Measurements from ENCODE around the gene PGF. TPM values are rescaled to one million over a fixed set of nuclear protein-coding genes. Genes with fewer than 3 reads are reported as not detected.

Gene PGF
- polyA plus RNA-seq, 2 donors = 2.4 to 2.5 TPM

DNA sequence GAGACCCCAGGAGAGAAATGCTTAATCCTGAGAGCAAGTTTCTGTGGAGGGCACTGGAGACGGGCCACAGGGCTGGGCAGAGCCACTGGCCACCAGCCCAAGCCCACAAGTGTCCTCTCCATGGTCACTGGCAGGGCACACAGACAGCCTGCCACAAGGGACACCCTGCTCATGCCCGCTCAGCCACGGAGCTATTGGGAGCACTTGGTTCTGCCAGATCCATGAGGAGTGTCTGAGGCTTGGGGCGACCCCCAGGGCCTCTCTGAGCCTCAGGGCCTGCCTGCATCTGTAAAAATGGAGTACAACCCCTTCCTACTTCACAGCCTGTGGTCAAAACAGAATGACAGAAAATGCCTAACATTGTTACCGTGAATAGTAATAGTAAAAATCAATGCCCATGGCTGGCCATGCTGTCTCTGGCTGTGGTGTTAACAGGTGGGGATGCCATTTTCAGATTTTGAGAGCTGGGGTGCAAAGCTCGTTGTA lies 3.2 kb downstream of the PGF start:
- 84 to 87% methylated on average over 6 of the region's 6 CpGs for WGBS, 2 donors
- no peaks in the 10 kb centered on the region for H3K36me3 ChIP-seq (ENCODE audit: control insufficient read depth in 2 of 2, insufficient read depth in 2 of 2, low read length in 1 of 2)
- H3K4me1 ChIP-seq (ENCODE audit: control insufficient read depth in 2 of 2, insufficient read depth in 2 of 2, low read length in 1 of 2) = peaks cover 4 to 27% of the 10 kb centered on the region in 2 donors
- no peak overlapping the region for H3K27ac ChIP-seq (ENCODE audit: low read depth in 2 of 2, low read length in 1 of 2)
- no peaks in the 10 kb centered on the region for H3K9me3 ChIP-seq (ENCODE audit: control insufficient read depth in 2 of 2, insufficient read depth in 1 of 2, low read depth in 1 of 2, low read length in 1 of 2)
- H3K4me3 ChIP-seq (ENCODE audit: low read depth in 1 of 2, low read length in 2 of 2) = no peak overlapping the region
- no peaks in the 10 kb centered on the region for H3K27me3 ChIP-seq (ENCODE audit: control insufficient read depth in 1 of 2, insufficient read depth in 2 of 2, low read length in 2 of 2)

DNA sequence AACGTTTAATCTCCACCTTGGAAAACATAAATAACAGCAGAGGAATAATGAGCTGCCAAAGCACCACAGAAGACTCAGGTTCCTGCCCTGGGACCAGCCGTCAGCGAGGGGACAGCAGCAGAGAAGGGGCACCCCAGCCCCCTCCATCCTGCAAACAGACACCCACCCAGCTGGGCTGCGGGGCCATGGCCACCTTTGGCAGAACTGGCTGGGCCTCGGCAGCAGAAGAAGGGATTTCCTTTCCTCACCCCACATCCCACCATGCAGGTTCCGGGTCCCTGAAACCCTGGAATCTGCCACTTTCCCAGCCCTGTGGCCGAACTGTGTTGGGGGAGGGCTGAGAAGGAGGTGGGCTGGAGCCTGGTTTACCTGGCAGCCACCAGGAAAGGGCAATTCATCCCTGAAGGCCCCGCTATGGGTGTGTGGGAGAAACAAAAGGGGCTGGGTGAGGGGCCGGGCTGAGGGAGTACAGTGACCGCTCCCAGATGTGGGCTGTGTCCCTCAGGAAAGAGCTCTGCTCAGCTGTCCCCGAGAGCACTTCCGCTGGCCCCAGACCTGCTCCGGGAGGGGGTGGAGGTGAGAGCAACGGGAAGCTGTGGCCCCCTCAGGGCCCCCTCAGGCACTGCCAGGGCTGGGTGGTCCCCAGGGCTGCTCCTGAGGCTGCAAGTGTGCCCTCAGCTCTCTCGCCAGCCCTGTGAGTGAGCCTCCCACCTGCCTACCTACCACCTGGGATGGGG lies 3.8 kb downstream of the PGF start:
- no peaks in the 10 kb centered on the region for H3K9me3 ChIP-seq (ENCODE audit: control insufficient read depth in 2 of 2, insufficient read depth in 1 of 2, low read depth in 1 of 2, low read length in 1 of 2)
- H3K27ac ChIP-seq (ENCODE audit: low read depth in 2 of 2, low read length in 1 of 2) = no peak overlapping the region
- 77 to 82% methylated on average over 15 of the region's 15 CpGs for WGBS, 2 donors
- no peaks in the 10 kb centered on the region for H3K27me3 ChIP-seq (ENCODE audit: control insufficient read depth in 1 of 2, insufficient read depth in 2 of 2, low read length in 2 of 2)
- peaks cover 4 to 30% of the 10 kb centered on the region in 2 donors for H3K4me1 ChIP-seq (ENCODE audit: control insufficient read depth in 2 of 2, insufficient read depth in 2 of 2, low read length in 1 of 2)
- H3K4me3 ChIP-seq (ENCODE audit: low read depth in 1 of 2, low read length in 2 of 2) = no peak overlapping the region
- no peaks in the 10 kb centered on the region for H3K36me3 ChIP-seq (ENCODE audit: control insufficient read depth in 2 of 2, insufficient read depth in 2 of 2, low read length in 1 of 2)

DNA sequence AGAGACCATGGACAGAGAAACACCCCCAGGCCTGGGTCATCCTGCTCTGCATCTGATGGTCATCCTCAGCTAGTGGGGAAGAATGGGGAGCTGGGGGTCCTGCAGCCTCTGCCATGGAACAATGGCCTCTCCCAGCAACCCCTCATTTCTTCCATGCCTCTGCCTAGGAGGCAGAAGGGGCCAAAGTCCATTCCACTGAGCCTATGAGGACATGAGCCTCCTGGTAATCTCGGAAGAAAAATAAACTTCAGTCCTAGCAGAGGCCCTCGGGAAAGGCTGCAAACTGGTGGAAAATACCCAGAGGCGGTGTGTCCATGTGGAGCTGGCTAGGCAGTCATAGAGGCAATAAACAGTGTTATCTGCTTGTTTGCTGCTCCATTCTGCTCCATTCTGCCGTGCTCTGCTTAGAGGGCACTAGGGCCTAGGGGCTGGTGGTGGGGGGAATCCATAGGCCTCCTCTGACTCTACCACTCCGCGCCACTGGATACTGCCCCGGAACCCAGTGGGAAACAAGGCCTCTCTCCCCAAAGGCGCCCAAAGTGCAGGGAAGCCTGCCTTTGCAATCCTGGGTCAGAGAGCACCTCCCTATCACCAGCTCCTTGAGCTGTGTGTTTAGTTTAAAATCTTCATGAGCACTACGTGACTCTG lies 4.5 kb downstream of the PGF start:
- Histone ChIP-seq H3K9me3 (ENCODE audit: control insufficient read depth in 2 of 2, insufficient read depth in 1 of 2, low read depth in 1 of 2, low read length in 1 of 2) (no peaks in the 10 kb centered on the region), H3K36me3 (ENCODE audit: control insufficient read depth in 2 of 2, insufficient read depth in 2 of 2, low read length in 1 of 2) (no peaks in the 10 kb centered on the region), H3K27me3 (ENCODE audit: control insufficient read depth in 1 of 2, insufficient read depth in 2 of 2, low read length in 2 of 2) (no peaks in the 10 kb centered on the region), H3K4me3 (ENCODE audit: low read depth in 1 of 2, low read length in 2 of 2) (no peak overlapping the region), H3K27ac (ENCODE audit: low read depth in 2 of 2, low read length in 1 of 2) (no peak overlapping the region), H3K4me1 (ENCODE audit: control insufficient read depth in 2 of 2, insufficient read depth in 2 of 2, low read length in 1 of 2) (peaks cover 4 to 30% of the 10 kb centered on the region in 2 donors)
- WGBS, 2 donors = 70 to 86% methylated on average over 9 of the region's 9 CpGs

DNA sequence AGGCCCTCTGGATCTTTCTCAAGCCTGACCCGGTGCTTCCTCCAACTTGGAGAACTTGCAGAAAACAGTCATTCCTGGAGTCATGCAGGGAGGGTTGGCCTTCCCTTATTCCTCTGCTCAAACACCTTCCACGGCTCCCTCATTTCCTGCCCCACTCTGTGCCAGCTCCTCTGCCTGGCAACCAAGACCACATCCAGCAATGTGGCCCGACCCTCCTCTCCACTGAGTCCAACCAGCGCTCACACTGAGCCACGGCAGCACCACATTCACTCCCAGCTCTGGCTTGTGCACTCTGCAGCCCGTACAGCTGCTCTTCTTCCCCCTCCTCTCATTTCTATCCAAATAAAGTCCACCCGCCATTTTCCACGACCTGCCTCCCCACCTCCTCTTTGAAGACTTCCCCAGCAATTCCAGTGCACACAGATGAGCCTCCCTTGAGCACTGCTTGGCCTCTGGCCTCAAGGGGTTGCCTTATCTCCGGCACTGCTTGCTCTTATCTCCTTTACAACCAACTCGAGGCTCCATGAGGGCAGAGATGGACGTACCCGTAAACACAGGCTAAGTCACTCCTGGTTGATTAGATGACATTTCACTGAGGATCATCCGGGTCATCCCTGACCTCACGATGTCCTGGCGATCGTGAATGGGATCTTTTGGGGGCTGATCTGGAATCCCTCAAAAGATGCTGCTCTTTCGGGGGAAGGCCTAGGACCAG lies 5.4 kb downstream of the PGF start:
- Histone ChIP-seq H3K4me1 (ENCODE audit: control insufficient read depth in 2 of 2, insufficient read depth in 2 of 2, low read length in 1 of 2) (peaks cover 4 to 25% of the 10 kb centered on the region in 2 donors), H3K27me3 (ENCODE audit: control insufficient read depth in 1 of 2, insufficient read depth in 2 of 2, low read length in 2 of 2) (no peaks in the 10 kb centered on the region), H3K9me3 (ENCODE audit: control insufficient read depth in 2 of 2, insufficient read depth in 1 of 2, low read depth in 1 of 2, low read length in 1 of 2) (no peaks in the 10 kb centered on the region), H3K27ac (ENCODE audit: low read depth in 2 of 2, low read length in 1 of 2) (no peak overlapping the region), H3K4me3 (ENCODE audit: low read depth in 1 of 2, low read length in 2 of 2) (no peak overlapping the region), H3K36me3 (ENCODE audit: control insufficient read depth in 2 of 2, insufficient read depth in 2 of 2, low read length in 1 of 2) (no peaks in the 10 kb centered on the region)
- 83 to 86% methylated on average over 17 of the region's 17 CpGs for WGBS, 2 donors

DNA sequence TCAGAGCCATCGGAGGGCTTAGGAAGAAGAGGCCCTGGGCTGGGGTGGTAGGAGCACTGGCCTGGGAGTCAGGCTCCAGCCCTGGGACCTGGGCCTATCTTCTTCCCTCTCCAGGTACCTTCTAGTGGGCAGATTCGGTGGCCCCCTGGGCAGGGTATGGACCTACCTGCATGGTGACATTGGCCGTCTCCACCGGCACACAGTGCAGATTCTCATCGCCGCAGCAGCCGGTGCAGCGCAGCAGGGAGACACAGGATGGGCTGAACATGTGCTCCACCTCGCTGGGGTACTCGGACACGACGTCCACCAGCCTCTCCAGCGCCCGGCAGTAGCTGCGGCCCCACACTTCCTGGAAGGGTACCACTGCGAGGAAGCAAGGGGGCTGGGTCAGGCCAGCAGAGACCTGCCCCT lies 6.2 kb downstream of the PGF start:
- Histone ChIP-seq H3K4me3 (ENCODE audit: low read depth in 1 of 2, low read length in 2 of 2) (no peak overlapping the region), H3K27me3 (ENCODE audit: control insufficient read depth in 1 of 2, insufficient read depth in 2 of 2, low read length in 2 of 2) (no peaks in the 10 kb centered on the region), H3K4me1 (ENCODE audit: control insufficient read depth in 2 of 2, insufficient read depth in 2 of 2, low read length in 1 of 2) (peaks cover 2 to 22% of the 10 kb centered on the region in 2 donors), H3K36me3 (ENCODE audit: control insufficient read depth in 2 of 2, insufficient read depth in 2 of 2, low read length in 1 of 2) (no peaks in the 10 kb centered on the region), H3K9me3 (ENCODE audit: control insufficient read depth in 2 of 2, insufficient read depth in 1 of 2, low read depth in 1 of 2, low read length in 1 of 2) (no peaks in the 10 kb centered on the region), H3K27ac (ENCODE audit: low read depth in 2 of 2, low read length in 1 of 2) (no peak overlapping the region)
- WGBS, 2 donors = 89 to 91% methylated on average over 16 of the region's 16 CpGs

DNA sequence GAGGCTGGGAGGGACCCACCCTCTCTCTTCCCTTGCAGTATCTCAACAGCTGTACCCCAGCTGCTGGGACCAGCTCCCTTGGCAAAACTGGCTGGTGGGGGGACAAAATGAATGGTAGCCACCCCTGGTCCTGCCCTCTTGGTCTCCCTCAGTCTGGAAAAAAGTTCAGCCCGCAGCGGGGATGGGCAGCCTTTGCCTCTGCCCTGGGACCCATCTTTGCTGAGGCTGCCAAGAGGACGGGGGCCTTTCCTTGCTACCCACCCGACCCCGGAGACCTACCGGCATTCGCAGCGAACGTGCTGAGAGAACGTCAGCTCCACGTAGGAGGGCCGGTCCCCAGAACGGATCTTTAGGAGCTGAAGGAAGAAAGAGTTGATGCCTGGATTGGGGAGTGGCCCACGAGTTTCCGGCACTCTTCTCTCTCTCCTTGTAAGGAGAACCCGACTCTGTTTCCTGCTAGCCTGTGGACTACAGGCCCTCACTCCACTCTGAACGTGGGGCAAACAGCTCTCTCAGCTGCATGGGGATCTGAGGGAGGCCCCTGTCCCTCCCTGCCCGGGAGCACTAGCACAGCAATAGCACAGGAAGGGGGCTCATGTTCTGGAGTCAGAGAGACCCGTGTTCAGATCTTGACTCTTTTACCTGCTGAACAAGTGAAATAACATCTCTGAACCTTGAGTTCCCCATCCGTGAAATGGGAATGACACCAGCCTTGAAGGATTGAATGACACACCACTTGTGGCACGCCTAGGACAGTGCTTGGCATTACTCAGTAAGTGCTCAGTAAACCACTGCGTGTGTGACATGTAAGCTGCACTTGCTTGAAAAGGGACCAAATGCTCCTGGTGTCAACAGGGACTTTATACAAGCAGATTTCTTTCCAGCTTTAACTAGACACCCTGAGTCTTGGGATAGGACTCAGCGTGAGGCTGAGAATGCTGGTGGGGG lies 6.9 kb downstream of the PGF start:
- Histone ChIP-seq H3K4me1 (ENCODE audit: control insufficient read depth in 2 of 2, insufficient read depth in 2 of 2, low read length in 1 of 2) (peaks cover 0 to 17% of the 10 kb centered on the region in 2 donors), H3K4me3 (ENCODE audit: low read depth in 1 of 2, low read length in 2 of 2) (no peak overlapping the region), H3K27me3 (ENCODE audit: control insufficient read depth in 1 of 2, insufficient read depth in 2 of 2, low read length in 2 of 2) (no peaks in the 10 kb centered on the region), H3K9me3 (ENCODE audit: control insufficient read depth in 2 of 2, insufficient read depth in 1 of 2, low read depth in 1 of 2, low read length in 1 of 2) (no peaks in the 10 kb centered on the region), H3K27ac (ENCODE audit: low read depth in 2 of 2, low read length in 1 of 2) (peak overlapping the region; percentile 24 to 26), H3K36me3 (ENCODE audit: control insufficient read depth in 2 of 2, insufficient read depth in 2 of 2, low read length in 1 of 2) (no peaks in the 10 kb centered on the region)
- WGBS, 2 donors = 47 to 71% methylated on average over 23 of the region's 23 CpGs

DNA sequence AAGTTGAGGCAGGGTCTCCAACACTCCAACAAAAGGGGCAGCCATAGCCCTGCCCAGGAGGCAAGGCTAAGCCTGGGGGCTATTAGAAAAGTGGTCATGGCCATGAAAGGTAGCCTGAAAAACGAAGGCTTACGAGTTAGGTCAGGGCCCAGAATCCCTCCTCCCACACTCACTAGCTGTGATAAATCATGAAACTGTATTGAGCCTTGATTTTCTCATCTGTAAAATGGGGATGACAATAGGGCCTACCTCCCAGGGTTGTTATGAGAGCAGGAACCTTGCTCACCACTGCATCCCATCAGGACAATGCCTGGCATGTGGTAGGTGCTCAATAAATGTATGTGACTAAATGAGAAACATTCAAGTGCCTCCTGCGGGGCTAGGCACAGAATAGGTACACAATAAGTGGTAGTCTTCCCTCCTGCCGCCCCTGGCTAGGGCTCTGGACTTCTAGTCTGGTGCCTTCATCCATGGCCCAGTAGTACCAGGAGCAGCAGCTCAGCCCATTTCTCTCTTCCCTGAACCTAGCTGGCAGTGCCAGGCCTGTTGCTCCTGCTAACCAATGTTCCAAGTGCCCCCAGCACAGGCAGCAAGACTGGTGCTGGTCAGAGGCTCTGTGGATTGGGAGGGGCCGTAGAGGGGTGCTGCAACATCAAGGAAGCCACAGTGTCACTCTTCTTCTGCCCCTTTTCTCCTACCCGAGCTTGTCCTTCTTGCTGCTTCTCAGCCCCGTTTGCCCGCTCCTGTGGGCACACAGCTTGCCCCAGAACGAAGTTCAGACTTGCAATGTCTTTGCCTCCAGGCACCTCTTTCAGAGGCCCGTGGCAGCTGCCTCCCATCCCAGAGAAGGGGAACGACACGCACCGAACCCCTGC lies 7.8 kb downstream of the PGF start:
- no peaks in the 10 kb centered on the region for H3K27me3 ChIP-seq (ENCODE audit: control insufficient read depth in 1 of 2, insufficient read depth in 2 of 2, low read length in 2 of 2)
- H3K9me3 ChIP-seq (ENCODE audit: control insufficient read depth in 2 of 2, insufficient read depth in 1 of 2, low read depth in 1 of 2, low read length in 1 of 2) = no peaks in the 10 kb centered on the region
- peak overlapping the region; percentile 24 to 29 for H3K27ac ChIP-seq (ENCODE audit: low read depth in 2 of 2, low read length in 1 of 2)
- H3K36me3 ChIP-seq (ENCODE audit: control insufficient read depth in 2 of 2, insufficient read depth in 2 of 2, low read length in 1 of 2) = no peaks in the 10 kb centered on the region
- no peak overlapping the region for H3K4me3 ChIP-seq (ENCODE audit: low read depth in 1 of 2, low read length in 2 of 2)
- peaks cover 0 to 9% of the 10 kb centered on the region in 2 donors for H3K4me1 ChIP-seq (ENCODE audit: control insufficient read depth in 2 of 2, insufficient read depth in 2 of 2, low read length in 1 of 2)
- WGBS, 2 donors = 55 to 68% methylated on average over 13 of the region's 13 CpGs

DNA sequence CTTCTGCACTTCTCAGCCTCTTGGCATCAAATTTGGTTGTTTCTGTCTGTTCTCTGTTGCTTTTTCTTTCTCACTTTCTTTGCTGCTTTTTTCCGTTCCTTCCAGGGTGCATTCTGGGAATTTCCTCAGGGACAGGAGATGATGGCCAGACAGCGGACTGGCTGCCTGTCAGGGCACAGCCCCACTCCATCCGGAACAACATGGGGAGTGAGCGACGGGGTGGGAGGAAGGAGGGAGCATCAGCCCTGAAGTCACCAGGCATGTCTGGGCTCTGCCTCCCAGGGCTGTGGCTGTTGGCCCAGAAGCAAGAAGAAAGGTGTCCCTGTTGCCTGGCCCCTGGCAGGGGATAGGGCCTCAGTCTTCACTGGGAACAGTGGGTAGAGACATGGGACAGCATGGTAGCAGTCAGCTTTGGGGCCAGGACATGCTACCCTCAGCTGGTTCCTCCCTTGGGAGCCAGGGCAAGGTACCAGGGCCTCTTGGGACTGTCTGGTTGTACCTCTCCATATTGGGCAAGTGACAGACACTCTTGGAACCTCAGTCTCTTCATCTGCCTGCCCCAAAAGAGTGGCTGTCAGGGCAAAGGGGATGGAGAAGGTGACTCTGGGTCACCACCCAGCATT lies 8.6 kb downstream of the PGF start:
- Histone ChIP-seq H3K4me3 (ENCODE audit: low read depth in 1 of 2, low read length in 2 of 2) (no peak overlapping the region), H3K36me3 (ENCODE audit: control insufficient read depth in 2 of 2, insufficient read depth in 2 of 2, low read length in 1 of 2) (no peaks in the 10 kb centered on the region), H3K4me1 (ENCODE audit: control insufficient read depth in 2 of 2, insufficient read depth in 2 of 2, low read length in 1 of 2) (peaks cover 0 to 12% of the 10 kb centered on the region in 2 donors), H3K27me3 (ENCODE audit: control insufficient read depth in 1 of 2, insufficient read depth in 2 of 2, low read length in 2 of 2) (no peaks in the 10 kb centered on the region), H3K27ac (ENCODE audit: low read depth in 2 of 2, low read length in 1 of 2) (peak overlapping the region; percentile 5 to 26), H3K9me3 (ENCODE audit: control insufficient read depth in 2 of 2, insufficient read depth in 1 of 2, low read depth in 1 of 2, low read length in 1 of 2) (no peaks in the 10 kb centered on the region)
- 19 to 24% methylated on average over 5 of the region's 5 CpGs for WGBS, 2 donors
